GM19035 (cell line): ENCODE results near the gene RIMS3.

Experiments
- ATAC-seq: cut with Tn5 transposase; IDR thresholded peaks from one replicate; pipeline ENCODE4 v1.9.1; 2021; ENCODE audit not compliant: unreplicated experiment

The RIMS3 gene

DNA sequence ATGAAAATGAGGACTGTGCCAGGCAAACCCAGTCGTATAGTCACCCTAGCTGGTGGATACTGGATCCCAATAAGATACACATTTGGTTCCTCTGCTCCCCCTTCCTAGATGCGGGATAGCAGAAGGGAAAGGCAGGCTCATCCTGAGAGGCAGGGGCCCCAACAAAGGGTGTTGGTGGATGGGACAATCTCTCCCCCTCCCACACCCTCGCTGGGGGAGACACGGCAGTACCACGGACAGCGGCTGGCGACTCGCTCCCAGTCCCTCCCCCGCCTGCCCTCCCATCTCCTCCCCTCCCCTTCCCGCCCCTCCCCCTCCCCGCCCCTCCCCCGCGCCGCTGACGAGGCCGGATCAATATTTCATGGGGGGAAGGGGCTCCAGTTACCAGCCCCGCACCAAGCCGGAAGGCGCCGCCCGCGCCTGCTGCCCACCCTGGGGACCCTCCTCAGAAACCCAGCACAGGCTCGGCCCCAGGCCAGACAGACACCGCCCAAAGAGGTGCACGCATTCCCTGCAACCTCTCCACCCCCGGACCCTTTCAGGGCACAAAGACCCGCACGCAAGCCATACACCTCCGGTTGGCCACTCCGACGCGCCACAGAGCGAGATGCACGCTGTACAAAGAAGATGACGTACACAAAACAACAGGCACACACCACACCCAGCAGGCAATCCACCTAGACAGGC, 11.5 kb downstream of the RIMS3 start:
- ATAC-seq, result no peak

DNA sequence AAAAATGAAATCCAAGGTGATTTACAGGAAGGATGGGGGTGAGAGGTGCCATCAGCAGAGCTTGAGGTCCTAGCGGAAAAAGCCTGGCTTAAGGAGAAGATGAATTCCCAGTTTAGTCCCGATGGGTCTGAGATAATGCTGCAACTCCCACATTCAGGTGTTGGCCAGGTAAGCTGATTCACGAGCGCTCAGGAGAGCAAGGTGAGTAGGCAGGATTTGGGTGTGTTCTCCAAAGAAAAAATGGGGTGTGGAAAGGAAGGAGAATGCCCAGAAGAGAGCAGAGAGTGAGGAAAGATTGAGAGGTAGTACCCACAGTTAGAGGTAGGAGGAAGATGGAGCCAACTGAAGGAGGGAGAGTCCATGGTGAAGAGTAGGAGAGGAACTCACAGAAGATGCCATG, 12.5 kb downstream of the RIMS3 start:
- no peak for ATAC-seq

DNA sequence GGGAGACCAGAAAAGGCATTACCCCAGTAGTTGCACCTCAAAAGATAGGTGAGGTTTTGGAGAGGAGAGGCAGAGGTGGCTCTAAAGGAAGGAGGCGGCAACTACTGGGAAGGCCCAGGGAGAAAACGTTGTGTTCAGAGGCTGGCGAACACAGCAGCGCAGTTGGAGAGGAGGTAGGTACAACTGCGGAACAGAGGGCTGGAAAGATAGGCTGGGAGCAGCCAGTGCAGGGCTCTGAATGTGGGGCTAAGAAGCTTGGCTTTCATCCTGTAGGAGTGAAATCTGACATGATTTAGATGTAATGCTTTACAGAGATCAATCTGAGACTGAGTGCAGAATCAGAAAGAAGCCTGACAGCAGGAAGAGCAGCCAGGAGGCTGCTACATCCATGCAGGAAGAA, 13.0 kb downstream of the RIMS3 start:
- ATAC-seq, result no peak

DNA sequence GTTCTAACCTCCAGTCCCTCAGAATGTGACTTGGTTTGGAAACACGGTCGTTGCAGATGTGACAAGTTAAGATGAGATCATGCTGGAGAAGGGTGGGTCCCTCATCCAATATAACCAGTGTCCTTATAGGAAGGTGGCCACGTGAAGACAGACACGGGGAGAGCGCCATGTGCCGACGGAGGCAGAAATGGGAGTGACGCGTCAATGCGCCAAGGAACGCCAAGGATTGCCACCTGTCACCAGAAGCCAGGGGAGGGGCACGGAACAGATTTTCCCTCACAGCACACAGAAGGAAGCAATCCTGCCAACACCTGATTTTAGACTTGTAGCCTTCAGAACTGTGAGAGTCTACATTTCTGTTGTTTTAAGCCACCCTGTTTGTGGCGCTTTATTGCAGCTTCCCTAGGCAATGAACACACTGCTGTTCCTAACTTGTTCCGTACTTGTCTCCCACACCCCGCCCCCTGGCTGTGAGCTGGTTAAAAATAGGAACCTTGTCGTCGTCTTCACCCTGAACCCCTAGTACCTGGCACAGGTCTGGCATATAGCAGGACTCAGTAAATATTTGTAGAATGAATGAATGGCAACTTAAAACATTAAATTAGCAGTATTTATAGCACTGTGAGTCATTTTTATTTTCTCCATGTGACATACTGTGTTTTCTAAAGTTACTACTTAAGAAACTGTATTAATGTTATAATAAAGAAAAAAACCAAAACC, 14.2 kb downstream of the RIMS3 start:
- ATAC-seq, result no peak

DNA sequence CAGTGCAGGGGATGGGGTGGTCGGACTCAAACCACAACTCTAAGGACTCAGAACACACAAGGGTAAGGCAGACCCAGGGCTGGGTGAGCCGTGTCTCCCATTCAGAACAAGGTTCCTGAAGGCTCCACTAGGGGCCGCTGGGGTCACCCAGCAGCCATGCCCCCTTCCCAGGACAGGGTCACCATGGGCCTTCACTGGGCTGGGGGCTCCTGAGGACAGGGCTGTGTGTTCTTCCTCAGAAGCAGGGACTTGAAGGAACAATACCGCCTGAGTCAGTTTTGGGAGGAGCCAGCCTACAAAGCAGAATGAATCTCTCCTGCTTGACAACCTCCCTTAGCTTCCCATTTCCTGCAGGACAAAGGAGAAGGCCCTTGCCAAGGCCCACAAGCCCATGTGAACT, 15.4 kb downstream of the RIMS3 start:
- ATAC-seq, result no peak

DNA sequence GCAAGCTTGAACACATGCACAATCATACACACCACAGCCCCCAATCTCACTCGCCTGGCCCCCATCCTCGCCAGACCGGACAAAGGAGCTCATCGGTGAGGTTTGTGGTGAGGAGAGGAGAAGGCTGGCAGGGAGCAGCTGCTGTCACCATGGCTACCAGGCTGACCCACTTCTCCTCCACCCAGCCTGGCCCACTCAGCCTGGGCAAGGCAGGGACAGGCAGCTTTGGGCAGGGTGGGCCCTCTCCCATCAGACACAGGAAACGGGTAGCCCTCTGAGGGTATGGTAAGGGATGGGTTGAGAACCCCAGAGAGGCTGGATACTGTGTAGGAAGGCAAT, 15.9 kb downstream of the RIMS3 start:
- no peak for ATAC-seq

DNA sequence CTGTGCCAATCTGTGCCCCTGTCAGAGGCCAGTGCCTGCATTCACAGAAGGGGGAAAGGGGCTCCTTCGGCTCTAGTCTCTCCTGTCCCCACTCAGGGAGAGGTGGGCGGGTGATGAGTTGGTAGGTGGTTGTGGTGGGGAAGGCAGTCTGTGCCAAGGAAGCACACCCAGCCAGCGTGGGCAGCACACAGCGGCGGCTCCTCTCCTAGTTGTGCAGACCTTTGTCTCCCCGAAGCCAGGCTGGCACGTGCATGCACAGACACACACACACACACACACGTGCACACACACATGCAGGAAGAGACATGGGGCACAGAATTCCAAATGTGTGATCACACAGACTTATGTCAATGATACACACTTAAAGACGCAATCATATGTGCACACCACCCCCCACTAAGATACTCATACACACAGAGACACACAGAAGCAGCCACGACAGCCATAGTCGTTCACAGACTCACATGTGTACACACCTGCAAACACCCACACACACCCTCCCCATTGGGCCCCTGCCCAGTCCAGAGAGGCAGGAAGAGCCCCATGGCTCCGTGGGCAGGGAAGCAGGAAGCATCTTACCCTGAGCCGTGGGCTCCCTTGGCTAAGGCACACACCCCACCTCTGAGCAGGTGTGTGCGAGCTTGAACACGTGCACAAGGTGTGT, 16.4 kb downstream of the RIMS3 start:
- no peak for ATAC-seq

DNA sequence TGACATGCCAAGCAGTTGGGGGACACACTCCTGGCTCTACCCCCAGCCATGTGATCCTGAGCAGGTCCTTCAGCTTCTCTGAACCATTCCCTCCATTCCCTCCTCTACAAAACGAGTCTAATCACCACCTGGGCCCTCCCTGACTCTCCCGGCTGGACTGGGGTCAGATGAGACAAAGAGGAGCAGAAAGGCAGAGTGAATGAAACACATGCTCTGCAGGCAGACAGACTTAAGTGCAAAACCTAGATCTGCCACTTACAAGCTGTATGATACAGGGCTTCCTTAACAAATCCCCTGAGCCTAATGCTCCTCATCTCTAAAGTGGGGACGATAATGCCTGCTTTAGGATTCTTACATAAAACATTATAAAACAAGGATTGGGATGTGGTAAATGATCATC, 17.3 kb downstream of the RIMS3 start:
- no peak for ATAC-seq

DNA sequence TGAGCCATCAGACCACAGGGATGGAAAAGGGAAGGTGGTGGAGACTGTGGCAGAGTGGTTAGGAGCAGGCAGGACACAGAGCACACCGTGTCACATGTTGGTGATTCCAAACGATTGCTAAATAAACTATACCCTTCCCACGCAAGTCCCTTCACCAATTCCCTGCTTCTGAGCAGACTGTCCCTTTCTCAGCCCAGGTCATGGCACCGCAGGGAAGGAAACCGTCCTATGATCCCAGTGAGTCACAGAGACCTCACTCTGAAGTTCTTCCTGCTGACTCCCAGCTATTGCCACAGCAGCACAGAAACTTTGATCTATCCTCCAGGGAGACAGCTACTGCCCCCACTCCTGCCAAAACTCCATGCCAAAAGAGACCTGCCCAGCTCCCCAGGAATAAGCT, 19.2 kb downstream of the RIMS3 start:
- no peak for ATAC-seq

DNA sequence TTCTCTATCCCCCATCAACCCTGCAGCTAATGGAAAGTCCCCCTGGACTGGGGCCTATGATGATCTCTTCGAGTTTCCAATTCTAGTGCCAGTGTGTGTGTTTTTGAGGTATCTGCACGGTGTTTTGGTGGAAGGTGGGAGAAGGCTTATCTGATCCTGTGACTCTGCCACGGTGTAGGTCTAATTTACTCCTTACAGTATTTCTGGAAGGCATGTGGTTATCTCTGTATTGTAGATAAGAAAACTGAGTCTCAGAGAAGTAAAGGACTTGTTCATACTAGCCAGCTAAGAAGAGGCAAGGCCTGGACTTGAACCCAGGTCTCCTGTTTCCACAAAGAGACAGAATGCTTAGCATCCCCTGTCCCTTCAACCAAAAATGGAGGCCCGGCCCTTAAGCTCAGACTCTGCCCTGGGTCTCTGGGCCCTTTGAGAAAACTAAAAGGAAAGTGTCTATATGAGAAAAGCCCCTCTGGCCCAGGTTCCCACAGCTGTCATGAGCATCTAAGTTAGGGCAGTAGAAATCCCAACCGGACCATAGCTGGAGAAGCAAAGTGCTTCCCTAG, 20.3 kb downstream of the RIMS3 start:
- no peak for ATAC-seq

DNA sequence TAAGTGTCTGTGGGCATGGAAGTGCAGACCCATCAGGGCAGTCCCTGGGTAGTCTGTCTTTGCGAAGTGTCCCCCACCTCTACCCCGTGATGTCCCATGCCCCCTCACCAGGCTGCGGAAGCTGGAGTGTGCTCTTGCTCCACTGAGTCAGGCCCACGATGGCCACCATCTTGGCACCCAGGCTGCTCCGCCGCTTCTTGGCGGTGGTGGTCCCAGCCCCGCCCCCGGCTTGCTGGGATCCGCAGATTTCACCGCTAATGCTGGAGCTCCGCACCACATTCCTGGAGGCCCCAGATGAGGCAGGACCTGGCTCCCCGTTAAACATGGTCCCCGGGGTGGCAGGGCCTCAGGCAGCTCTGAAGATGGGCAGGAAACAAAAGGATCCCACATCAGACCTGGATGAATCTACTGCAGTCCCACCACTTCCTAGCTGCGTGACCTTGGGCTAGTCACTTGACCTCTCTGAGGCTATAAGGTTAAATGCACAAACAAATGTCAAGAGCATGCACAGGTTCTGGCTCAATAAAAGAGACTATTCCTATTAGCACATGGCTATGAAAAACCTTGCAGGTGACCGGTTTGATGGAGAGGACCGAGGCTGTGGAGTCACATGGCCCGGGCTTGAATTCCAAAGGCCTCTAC, 23.8 kb downstream of the RIMS3 start:
- no peak for ATAC-seq

DNA sequence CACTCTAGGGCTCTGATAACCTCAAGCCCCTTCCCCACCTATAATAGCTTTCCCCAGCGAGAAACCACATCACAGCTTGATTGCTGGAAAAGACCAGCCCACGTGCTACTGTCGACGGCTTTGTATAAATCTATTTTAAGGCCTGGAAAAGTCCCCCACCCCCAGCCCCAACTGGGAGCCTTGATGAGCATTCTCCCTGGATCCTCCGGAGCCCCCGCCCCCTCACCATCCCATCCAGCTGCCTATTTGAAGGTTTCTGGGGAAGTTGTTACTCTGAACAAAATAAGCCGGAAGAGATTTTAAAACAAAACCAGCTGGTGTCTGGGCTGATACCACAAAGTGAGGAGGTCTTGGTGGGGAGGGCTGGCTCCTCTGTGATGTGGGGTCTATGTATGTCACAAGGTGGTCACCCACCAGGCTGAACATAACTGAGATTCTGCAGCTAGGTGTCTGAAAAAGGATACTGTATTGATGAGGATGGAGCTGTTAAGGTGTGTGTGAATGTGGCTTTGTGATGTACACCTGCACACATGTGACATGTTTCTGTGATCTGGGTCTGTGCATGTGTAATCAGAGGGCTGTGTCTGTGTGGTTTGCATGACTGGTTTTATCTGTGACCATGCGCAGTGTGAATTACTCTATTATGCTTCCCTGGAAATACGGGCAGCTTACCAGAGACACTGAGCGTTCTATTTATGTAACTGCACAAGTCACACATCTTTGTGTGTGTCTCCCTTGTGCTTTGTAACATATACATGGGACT, 25.0 kb downstream of the RIMS3 start:
- ATAC-seq, result no peak

DNA sequence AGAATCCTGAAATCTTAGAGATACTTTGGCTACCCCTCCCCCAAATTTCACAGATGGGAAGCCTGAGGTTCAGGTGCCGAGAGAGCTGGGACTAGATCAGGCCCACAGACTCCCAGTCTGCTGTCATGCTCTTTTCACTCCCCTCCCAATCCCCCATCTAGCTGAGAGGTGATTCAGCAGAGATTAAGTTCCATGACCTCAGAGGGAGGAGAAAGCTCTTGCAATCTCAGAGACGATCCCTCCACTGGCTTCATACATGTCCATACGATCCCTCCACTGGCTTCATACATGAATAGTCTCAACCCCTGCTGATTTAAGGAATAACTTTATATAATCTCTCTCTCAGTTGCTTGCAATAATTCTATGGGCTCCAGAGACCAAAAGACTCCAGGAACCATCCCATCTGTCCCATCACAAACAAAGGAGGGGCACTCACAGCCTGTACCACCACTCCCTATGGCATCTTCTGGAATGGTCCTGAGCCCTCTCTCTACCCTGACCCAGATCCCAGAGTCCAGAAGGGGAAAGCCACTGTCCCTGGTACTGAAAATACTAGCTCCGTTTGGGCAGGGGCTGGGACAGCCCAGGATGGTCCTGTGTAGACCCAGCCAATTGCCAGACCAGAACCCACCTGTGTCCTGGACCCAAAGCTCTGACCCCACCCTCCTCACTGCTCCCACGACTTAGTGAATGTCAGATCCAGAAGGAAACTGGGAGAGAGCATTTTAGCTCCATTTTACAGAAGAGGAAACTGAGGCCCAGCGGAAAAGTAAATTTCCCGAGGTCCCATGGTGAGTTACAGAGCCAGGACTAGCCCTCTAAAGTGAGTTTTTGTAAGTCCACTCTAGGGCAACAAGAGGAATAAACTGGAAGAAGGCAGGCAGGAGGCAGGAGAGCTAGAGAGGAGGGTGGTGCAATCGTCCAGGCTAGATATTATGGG, 27.1 kb downstream of the RIMS3 start:
- ATAC-seq, result no peak

DNA sequence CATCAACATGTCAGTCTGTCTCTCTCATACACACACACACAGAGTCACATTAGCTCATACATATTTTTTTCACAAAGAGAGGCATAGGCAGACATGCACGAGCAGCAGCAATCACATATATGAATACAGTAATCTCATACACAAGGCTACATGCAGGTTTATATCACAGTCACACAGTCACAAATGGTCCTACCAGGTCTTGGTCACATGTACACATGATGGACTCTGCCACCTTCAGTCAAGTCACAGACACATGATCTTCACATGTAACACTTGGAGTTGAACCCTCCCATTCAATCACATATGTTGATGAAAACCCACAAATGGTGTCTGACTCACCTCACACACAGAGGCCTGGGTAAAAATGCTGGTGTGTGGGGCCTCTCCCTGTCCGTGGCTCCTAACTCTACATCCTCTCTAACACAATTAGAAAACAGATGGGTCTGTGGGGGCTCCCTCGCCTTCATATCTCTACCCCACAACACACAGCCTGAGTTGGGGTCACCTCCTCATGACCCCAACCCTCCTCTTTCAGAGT, 27.9 kb downstream of the RIMS3 start:
- no peak for ATAC-seq

DNA sequence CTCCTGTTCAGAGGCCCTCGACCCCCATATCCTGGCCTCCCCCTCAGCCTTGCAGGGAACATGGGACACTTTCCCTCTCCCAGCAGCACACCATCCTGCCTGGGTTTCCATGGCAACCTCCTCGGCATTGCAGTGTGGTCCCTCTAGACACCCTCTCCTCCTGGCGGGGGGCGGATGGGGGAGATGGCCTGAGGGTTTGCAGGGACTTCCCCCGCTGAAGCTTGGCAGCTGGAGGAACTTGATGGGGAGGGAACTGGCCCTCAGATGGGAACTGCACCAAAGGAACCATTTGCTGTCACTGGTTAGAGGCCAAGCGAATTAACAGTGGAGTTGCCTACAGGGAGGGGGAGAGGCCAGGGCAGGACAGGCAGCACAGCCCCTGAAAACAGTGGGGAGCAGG, 28.7 kb downstream of the RIMS3 start:
- ATAC-seq, result no peak

DNA sequence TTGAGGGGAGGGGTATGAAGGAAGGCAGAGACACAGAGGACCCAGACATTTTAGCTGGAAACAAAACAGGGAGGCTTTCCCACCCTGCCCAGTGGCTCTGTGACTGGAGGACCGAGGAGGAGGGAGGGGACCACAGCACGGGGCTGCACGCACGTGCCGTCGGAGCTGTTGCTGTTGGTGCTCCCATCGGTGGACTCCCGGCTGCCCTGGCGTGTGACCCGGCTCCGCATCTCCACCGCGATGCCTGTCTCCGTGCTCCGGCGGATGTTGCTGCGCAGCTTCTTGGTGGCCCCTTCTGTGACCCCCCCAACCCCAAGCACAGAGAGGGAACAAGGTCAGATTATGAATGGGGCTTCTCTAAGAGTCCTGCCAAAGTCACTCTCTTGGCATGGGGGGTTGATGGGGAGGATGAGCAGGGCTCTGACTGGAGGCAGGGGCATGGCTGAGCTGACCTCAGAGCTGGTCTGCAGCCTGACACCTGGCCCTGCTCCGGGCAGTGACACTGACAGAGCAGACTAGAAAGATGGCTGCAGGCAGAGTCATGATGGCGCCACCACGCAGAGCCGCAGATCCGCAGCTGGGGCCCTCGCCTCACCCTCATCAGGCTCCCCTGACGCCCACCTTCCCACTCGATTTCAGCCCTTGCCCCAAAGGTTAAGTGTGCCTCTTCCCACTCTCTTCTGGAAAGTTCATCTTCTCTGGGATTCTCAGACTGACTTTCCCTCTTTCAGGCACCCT, 29.6 kb downstream of the RIMS3 start:
- no peak for ATAC-seq

DNA sequence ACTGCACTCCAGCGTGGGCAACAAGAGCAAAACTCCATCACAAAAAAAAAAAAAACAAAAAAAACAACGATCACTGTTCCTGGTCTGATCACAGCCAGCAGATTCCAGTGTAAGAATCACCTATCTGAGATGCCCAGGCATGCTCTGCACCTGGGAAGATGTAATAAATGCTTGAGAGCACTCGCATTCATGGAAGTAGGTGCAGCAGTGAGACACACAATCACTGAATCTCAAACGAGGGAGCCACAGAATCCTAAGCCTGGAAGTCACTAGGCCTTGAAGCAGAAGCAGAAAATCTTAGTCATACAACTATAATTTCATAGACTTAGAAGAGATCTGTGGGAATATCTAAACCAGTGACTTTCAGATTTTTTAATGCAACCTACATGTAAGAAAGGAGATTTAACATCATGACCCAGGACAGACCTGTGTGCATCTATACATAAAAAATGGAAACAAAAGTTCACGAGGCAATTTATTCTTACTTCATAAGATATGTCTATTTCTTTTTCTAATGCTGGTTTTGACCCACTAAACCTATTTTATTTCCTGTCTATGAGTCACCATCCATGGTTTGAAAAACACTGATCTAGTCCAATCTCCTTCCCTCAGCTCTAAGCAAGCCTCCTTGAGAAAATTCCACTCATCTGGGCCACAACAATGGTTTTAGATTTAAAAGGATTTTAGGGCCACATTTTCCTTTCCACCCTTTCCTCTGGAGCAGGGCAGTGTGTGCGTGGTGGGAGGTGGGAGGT, 30.4 kb downstream of the RIMS3 start:
- ATAC-seq, result no peak

DNA sequence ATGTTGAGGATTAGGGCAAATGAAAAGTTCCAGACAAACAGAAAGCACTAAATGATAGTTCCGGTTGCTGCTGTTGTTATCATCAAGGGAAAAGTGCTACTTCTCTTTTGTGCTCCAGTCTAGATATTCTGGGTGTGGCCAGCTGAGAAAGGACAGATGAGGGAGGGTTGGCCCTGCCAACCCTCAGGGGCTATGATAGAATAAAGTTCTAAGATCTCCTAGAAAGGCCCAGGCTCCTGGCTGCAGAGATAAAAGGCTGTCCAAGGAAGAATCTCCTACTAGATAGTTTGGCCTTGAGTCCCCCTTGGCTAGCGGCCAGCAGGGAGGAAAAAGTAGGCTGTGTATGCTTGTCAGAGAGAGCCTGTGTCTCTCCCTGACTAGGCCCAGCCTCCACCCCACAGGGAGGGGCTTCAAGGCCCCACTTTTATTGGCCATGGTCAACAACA, 31.5 kb downstream of the RIMS3 start:
- ATAC-seq, result no peak
